HepG2 (cell line): ENCODE data around the gene ZFP36L2. TPM values are rescaled to one million over a fixed set of nuclear protein-coding genes. Genes with fewer than 3 reads are reported as not detected.

Experiments
- CEBPG ChIP-seq: IDR thresholded peaks from 2 replicates; pipeline ENCODE4 v1.6.1; 2016
- CENPT ChIP-seq: sonication (generic); formaldehyde crosslinking; IDR thresholded peaks from 2 replicates; pipeline ENCODE4 v1.8.0; 2022; ENCODE audit warnings: low read depth, mild to moderate bottlenecking, moderate library complexity, missing genetic modification reagents
- CENPX ChIP-seq: sonication (generic); formaldehyde crosslinking; IDR thresholded peaks from 2 replicates; pipeline ENCODE4 v1.9.0; 2021; ENCODE audit warnings: mild to moderate bottlenecking, missing genetic modification reagents, moderate library complexity
- DPF2 ChIP-seq: sonication (generic); formaldehyde crosslinking; IDR thresholded peaks from 2 replicates; pipeline ENCODE4 v1.4.0; 2020; ENCODE audit warnings: mild to moderate bottlenecking, low read depth, missing genetic modification reagents, borderline replicate concordance
- EEA1 ChIP-seq: sonication (generic); formaldehyde crosslinking; IDR thresholded peaks from 2 replicates; pipeline ENCODE4 v1.5.1; 2020; ENCODE audit warnings: mild to moderate bottlenecking, missing genetic modification reagents, borderline replicate concordance
- FIP1L1 ChIP-seq: fragments of 200-400 bp; formaldehyde crosslinking; IDR thresholded peaks from 2 replicates; pipeline ENCODE4 v1.6.1; 2018; ENCODE audit warnings: low read depth, mild to moderate bottlenecking, low read length, moderate library complexity, borderline replicate concordance; ENCODE audit not compliant: insufficient read depth
- GTF3A ChIP-seq: sonication (generic); formaldehyde crosslinking; conservative IDR thresholded peaks from 2 replicates; pipeline ENCODE4 v1.4.0; 2020; ENCODE audit warnings: mild to moderate bottlenecking, missing genetic modification reagents
- JUND ChIP-seq: sonication (generic); formaldehyde crosslinking; IDR thresholded peaks from 2 replicates; pipeline ENCODE4 v1.8.0; 2022; ENCODE audit warnings: mild to moderate bottlenecking, missing genetic modification reagents
- MYC ChIP-seq: sonication (generic); formaldehyde crosslinking; IDR thresholded peaks from 2 replicates; pipeline ENCODE4 v1.9.0; 2021; ENCODE audit warnings: missing genetic modification reagents, borderline replicate concordance
- NR1H2 ChIP-seq: sonication (generic); formaldehyde crosslinking; IDR thresholded peaks from 2 replicates; pipeline ENCODE4 v1.8.1; 2022; ENCODE audit warnings: low read depth, missing genetic modification reagents, borderline replicate concordance
- POLR2AphosphoS5 ChIP-seq: IDR thresholded peaks from 2 replicates; pipeline ENCODE4 v1.6.1; 2012; ENCODE audit warnings: low read depth, low read length
- TEAD3 ChIP-seq: optimal IDR thresholded peaks from 2 replicates; pipeline ENCODE3; 2016; ENCODE audit warnings: borderline replicate concordance
- ZNF205 ChIP-seq: IDR thresholded peaks from 2 replicates; pipeline ENCODE4 v1.6.1; 2018; ENCODE audit warnings: missing biosample characterization, missing genetic modification reagents
- ZNF446 ChIP-seq: sonication (generic); formaldehyde crosslinking; IDR thresholded peaks from 2 replicates; pipeline ENCODE4 v1.5.0; 2020; ENCODE audit warnings: mild to moderate bottlenecking, missing genetic modification reagents
- ZNF709 ChIP-seq: sonication (generic); formaldehyde crosslinking; IDR thresholded peaks from 2 replicates; pipeline ENCODE4 v1.5.0; 2020; ENCODE audit warnings: mild to moderate bottlenecking, missing genetic modification reagents
- polyA plus RNA-seq, 8 experiments: library from polyadenylated mRNA; depleted of rRNA in 3 of 8; stranded (reverse) in 7 of 8; unstranded in 1 of 8; fragments of >200 nt; fragmentation: Illumina TruSeq in 4 of 8; extraction: Trizol in 4 of 8; gene quantifications; 2 replicates each; pipeline versions ENCODE4 v1.2.1 to v1.2.3, GENCODE V29; 2011 to 2016; ENCODE audit warnings: low read depth in 4 of 8, missing spikeins in 1 of 8, mixed read lengths in 1 of 8; ENCODE audit not compliant: insufficient read depth in 1 of 8
- total RNA-seq, 5 experiments: library from RNA; depleted of rRNA; stranded (reverse); fragments of >200 nt; fragmentation: Illumina TruSeq; extraction: Trizol; gene quantifications; 2 replicates each; pipeline ENCODE4 v1.2.3, GENCODE V29; 2016; ENCODE audit warnings: low read depth in 1 of 5
- TF ChIP-seq, protein P1 (sequence below), 2 experiments: fragments of 450-650 bp in 1 of 2; sonication (generic) in 1 of 2; formaldehyde crosslinking; IDR thresholded peaks; 2 replicates each; pipeline versions ENCODE4 v1.5.0 to v1.8.0; 2020 to 2022; ENCODE audit warnings: mild to moderate bottlenecking in 1 of 2, missing genetic modification reagents in 1 of 2
- TF ChIP-seq, protein P2 (sequence below): sonication (generic); formaldehyde crosslinking; IDR thresholded peaks from 2 replicates; pipeline ENCODE4 v1.5.0; 2020; ENCODE audit warnings: missing genetic modification reagents, mild to moderate bottlenecking, borderline replicate concordance
- TF ChIP-seq, protein P3 (sequence below): sonication (generic); formaldehyde crosslinking; IDR thresholded peaks from 2 replicates; pipeline ENCODE4 v1.5.0; 2020; ENCODE audit warnings: mild to moderate bottlenecking, missing genetic modification reagents, borderline replicate concordance
- TF ChIP-seq, protein P4 (sequence below): IDR thresholded peaks from 2 replicates; pipeline ENCODE4 v1.6.1; 2012; ENCODE audit warnings: low read length, improper control_type of control experiment

The ZFP36L2 gene
- total and polyA plus RNA-seq, 2 of the 13 experiments (the other 11 are each of a cell fraction or from before 2014, with no cell fraction given), result 11.2 to 21.8 TPM

DNA sequence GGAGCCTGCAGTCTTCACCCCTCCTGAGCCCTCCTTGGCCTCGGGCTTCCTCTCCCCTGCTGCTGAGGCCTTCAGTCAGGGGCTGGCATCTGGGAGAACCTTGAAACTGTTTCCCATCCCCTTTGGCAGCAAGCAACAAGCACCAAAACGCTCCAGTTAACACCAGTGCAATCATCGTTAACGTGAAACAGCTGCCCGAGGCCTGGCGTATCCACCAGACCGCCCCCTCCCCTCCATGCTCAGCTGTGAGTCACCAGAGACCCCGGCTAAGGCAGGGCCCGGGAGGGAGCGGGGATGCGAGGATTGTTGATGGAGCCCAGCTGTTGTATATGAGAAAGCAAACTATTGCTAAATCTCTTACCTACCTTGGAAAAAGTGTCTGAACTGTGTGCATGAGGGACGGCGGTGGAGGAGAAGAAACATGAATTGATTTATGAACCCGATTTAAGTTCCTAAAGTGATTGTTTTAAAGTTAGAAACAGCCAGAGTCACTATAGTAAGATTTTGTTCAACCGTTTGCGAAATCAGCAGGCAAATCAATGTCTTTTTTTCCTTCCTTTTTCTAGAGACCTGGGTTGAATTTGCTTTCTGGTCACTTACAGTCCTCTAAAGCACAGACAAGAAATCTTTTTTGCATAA lies 5.2 kb downstream of the ZFP36L2 start (continued):
- TF ChIP-seq NR1H2 (CRISPR knock-in tag) (no peak), ZNF446 (0 out of 2 replicates have a peak, but pooled peaks have one; percentile 37), TEAD3 (CRISPR knock-in tag) (peak; percentile 27), CEBPG (CRISPR knock-in tag) (peak; percentile 60; the same call in 1 of the 2 replicates), JUND (CRISPR knock-in tag) (peak; percentile 76; the same call in 1 of the 2 replicates), ZNF709 (CRISPR knock-in tag) (no peak), CENPT (CRISPR knock-in tag) (0 out of 2 replicates have a peak, but pooled peaks have one; percentile 15), FIP1L1 (0 out of 2 replicates have a peak, but pooled peaks have one; percentile 89), CENPX (no peak), GTF3A (0 out of 2 replicates have a peak, but pooled peaks have one; percentile 34), EEA1 (CRISPR knock-in tag) (no peak), DPF2 (CRISPR knock-in tag) (0 out of 2 replicates have a peak, but pooled peaks have one; percentile 50), MYC (CRISPR knock-in tag) (peak; percentile 51; the same call in 1 of the 2 replicates), ZNF205 (CRISPR knock-in tag) (0 out of 2 replicates have a peak, but pooled peaks have one; percentile 6), POLR2AphosphoS5 (peak; percentile 36)
- TF ChIP-seq, protein P1, sequence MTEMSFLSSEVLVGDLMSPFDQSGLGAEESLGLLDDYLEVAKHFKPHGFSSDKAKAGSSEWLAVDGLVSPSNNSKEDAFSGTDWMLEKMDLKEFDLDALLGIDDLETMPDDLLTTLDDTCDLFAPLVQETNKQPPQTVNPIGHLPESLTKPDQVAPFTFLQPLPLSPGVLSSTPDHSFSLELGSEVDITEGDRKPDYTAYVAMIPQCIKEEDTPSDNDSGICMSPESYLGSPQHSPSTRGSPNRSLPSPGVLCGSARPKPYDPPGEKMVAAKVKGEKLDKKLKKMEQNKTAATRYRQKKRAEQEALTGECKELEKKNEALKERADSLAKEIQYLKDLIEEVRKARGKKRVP (CRISPR knock-in tag; IDR thresholded peaks at IDR 0.05), result 0 out of 4 replicates have a peak, but pooled peaks of 1 of the 2 experiments have one; percentile 8
- TF ChIP-seq, protein P2, sequence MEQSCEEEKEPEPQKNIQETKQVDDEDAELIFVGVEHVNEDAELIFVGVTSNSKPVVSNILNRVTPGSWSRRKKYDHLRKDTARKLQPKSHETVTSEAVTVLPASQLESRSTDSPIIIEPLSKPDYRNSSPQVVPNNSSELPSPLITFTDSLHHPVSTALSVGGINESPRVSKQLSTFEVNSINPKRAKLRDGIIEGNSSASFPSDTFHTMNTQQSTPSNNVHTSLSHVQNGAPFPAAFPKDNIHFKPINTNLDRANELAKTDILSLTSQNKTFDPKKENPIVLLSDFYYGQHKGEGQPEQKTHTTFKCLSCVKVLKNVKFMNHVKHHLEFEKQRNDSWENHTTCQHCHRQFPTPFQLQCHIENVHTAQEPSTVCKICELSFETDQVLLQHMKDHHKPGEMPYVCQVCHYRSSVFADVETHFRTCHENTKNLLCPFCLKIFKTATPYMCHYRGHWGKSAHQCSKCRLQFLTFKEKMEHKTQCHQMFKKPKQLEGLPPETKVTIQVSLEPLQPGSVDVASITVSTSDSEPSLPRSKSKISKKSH (CRISPR knock-in tag), result no peak
- TF ChIP-seq, protein P3, sequence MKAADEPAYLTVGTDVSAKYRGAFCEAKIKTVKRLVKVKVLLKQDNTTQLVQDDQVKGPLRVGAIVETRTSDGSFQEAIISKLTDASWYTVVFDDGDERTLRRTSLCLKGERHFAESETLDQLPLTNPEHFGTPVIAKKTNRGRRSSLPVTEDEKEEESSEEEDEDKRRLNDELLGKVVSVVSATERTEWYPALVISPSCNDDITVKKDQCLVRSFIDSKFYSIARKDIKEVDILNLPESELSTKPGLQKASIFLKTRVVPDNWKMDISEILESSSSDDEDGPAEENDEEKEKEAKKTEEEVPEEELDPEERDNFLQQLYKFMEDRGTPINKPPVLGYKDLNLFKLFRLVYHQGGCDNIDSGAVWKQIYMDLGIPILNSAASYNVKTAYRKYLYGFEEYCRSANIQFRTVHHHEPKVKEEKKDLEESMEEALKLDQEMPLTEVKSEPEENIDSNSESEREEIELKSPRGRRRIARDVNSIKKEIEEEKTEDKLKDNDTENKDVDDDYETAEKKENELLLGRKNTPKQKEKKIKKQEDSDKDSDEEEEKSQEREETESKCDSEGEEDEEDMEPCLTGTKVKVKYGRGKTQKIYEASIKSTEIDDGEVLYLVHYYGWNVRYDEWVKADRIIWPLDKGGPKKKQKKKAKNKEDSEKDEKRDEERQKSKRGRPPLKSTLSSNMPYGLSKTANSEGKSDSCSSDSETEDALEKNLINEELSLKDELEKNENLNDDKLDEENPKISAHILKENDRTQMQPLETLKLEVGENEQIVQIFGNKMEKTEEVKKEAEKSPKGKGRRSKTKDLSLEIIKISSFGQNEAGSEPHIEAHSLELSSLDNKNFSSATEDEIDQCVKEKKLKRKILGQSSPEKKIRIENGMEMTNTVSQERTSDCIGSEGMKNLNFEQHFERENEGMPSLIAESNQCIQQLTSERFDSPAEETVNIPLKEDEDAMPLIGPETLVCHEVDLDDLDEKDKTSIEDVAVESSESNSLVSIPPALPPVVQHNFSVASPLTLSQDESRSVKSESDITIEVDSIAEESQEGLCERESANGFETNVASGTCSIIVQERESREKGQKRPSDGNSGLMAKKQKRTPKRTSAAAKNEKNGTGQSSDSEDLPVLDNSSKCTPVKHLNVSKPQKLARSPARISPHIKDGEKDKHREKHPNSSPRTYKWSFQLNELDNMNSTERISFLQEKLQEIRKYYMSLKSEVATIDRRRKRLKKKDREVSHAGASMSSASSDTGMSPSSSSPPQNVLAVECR (CRISPR knock-in tag), result no peak
- TF ChIP-seq, protein P4, sequence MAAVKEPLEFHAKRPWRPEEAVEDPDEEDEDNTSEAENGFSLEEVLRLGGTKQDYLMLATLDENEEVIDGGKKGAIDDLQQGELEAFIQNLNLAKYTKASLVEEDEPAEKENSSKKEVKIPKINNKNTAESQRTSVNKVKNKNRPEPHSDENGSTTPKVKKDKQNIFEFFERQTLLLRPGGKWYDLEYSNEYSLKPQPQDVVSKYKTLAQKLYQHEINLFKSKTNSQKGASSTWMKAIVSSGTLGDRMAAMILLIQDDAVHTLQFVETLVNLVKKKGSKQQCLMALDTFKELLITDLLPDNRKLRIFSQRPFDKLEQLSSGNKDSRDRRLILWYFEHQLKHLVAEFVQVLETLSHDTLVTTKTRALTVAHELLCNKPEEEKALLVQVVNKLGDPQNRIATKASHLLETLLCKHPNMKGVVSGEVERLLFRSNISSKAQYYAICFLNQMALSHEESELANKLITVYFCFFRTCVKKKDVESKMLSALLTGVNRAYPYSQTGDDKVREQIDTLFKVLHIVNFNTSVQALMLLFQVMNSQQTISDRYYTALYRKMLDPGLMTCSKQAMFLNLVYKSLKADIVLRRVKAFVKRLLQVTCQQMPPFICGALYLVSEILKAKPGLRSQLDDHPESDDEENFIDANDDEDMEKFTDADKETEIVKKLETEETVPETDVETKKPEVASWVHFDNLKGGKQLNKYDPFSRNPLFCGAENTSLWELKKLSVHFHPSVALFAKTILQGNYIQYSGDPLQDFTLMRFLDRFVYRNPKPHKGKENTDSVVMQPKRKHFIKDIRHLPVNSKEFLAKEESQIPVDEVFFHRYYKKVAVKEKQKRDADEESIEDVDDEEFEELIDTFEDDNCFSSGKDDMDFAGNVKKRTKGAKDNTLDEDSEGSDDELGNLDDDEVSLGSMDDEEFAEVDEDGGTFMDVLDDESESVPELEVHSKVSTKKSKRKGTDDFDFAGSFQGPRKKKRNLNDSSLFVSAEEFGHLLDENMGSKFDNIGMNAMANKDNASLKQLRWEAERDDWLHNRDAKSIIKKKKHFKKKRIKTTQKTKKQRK, result no peak
